Left ventricle myocardium inferior (tissue), 1 donor: ENCODE measurements around the gene CCM2. TPM values are rescaled to one million over a fixed set of nuclear protein-coding genes. Genes with fewer than 3 reads are reported as not detected.

Experiments used
- DNase-seq: peaks from one replicate; pipeline ENCODE4 v3.0.0-alpha.2; 2020
- H3K27ac ChIP-seq: fragments of 200-600 bp; replicated peaks from 2 replicates; pipeline ENCODE4 v1.8.0; 2021
- H3K27me3 ChIP-seq: fragments of 200-600 bp; 2 replicates; pipeline ENCODE4 v1.8.0; 2021; ENCODE audit warnings: low read depth
- H3K36me3 ChIP-seq: fragments of 200-600 bp; 2 replicates; pipeline ENCODE4 v1.8.0; 2021
- H3K4me1 ChIP-seq: fragments of 200-600 bp; 2 replicates; pipeline ENCODE4 v1.8.0; 2021
- H3K4me3 ChIP-seq: fragments of 200-600 bp; 2 replicates; pipeline ENCODE4 v1.8.0; 2021; ENCODE audit warnings: mild to moderate bottlenecking, moderate library complexity
- H3K9me3 ChIP-seq: fragments of 200-600 bp; replicated peaks from 2 replicates; pipeline ENCODE4 v1.8.0; 2021
- intact Hi-C: fragments of 100-400 bp; cut with micrococcal nuclease; formaldehyde crosslinking; loops from one replicate; pipeline ENCODE4 v1.11.0; 2022
- total RNA-seq: library from RNA; stranded (reverse); fragmentation: NEBNext Ultra II Directional; extraction: Animal tissue kit (Norgen Biotek cat#: 25700); gene quantifications from one replicate; pipeline ENCODE4 v1.2.1, GENCODE V29; 2021
- TF ChIP-seq, protein P1 (sequence below): fragments of 200-600 bp; IDR thresholded peaks from 2 replicates; pipeline ENCODE4 v1.8.0; 2021; ENCODE audit warnings: antibody characterized with exemption, mild to moderate bottlenecking, borderline replicate concordance
- donor health status: DM: no; HTN: yes; CAD: no; lungs with severe emphysema.

CCM2 gene
- total RNA-seq, 1 donor from 2014 or later: 24.5 TPM

DNA sequence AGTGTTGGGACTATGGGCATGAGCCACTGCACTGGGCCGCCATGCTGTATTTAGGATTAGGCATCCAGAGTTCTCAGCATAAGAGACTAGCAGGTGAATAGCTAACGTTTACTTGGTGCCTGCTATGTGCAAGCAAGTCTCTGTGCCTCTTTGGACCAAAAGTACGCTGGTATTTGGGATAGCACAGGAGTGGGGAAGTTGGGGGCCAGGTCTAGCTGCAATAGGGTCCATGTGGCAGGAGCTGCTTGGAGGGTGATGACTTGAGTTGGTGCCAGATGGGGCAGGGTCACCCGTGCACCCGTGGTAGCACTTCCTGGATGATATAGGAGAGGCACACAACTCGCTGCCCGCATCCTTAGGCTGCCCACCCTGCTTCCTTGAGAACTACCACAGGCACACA is 66.4 kb downstream of the CCM2 start:
- H3K27ac ChIP-seq: no peak overlapping the region
- intact Hi-C loops: no loop called here
- H3K4me3 ChIP-seq: no peak overlapping the region
- no peaks in the 10 kb centered on the region for H3K27me3 ChIP-seq
- H3K4me1 ChIP-seq: peaks cover 13% of the 10 kb centered on the region
- peaks cover 71% of the 10 kb centered on the region for H3K36me3 ChIP-seq
- no peaks in the 10 kb centered on the region for H3K9me3 ChIP-seq
- TF ChIP-seq, protein P1, sequence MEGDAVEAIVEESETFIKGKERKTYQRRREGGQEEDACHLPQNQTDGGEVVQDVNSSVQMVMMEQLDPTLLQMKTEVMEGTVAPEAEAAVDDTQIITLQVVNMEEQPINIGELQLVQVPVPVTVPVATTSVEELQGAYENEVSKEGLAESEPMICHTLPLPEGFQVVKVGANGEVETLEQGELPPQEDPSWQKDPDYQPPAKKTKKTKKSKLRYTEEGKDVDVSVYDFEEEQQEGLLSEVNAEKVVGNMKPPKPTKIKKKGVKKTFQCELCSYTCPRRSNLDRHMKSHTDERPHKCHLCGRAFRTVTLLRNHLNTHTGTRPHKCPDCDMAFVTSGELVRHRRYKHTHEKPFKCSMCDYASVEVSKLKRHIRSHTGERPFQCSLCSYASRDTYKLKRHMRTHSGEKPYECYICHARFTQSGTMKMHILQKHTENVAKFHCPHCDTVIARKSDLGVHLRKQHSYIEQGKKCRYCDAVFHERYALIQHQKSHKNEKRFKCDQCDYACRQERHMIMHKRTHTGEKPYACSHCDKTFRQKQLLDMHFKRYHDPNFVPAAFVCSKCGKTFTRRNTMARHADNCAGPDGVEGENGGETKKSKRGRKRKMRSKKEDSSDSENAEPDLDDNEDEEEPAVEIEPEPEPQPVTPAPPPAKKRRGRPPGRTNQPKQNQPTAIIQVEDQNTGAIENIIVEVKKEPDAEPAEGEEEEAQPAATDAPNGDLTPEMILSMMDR: no peak
- no peak for DNase-seq

DNA sequence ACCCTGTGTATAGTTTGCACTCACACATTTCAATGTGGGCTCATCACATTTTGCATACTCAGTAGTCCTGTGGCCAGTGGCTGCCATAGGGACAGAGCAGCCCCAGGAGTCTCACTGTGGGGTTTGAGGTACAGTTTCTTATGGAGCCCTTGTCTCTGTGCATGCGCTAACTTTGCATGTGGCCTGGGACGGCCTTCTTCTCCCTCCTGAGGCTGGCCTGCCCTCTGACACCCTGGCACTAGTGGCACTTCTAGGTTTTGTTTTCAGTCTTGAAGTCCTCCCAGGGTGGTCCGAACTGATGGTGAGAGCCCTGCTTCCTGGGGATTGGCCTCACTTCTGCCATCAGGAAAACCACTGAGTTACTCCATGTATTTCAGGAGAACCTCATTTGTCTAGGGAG is 67.6 kb downstream of the CCM2 start:
- H3K27ac ChIP-seq: no peak overlapping the region
- TF ChIP-seq, protein P1: no peak
- intact Hi-C loops: no loop called here
- no peak for DNase-seq
- H3K4me3 ChIP-seq: no peak overlapping the region
- H3K27me3 ChIP-seq: no peaks in the 10 kb centered on the region
- peaks cover 13% of the 10 kb centered on the region for H3K4me1 ChIP-seq
- H3K36me3 ChIP-seq: peaks cover 83% of the 10 kb centered on the region
- H3K9me3 ChIP-seq: no peaks in the 10 kb centered on the region

DNA sequence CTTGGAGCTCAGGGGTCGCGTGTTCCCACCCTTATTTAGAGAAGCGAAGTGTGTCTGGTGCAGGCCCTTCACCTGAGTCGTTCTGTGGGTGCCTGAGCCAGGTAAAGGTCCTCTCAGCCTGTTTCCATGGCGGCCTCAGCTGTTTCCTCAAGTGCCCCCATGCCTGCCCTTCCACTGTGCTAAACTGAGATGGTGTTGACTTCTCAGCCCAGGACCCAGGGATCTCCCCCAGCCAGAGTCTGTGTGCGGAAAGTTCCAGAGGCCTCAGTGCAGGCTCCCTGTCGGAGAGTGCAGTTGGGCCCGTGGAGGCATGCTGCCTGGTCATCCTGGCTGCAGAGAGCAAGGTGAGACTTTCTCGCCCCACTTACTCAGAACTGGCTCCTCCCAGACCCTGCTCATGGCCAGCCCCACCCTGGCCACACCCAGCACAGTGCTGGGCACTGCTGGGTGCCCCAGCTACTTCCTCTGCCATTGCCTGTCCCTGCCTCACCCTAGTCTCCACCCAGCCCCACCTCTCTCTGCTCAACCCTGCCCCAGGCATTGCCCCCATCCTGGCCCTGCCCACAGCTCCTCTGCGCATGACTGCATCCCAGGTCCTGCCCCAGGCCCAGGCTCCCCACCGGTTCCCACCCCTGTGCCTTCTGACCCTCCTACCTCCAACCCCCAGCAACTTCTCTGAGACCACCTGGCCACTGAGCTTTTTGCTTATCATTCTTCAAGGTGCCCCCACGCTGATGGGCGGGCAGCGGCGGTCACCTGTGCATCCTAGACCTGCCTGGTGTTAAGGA is 68.4 kb downstream of the CCM2 start:
- no peak overlapping the region for H3K4me3 ChIP-seq
- H3K4me1 ChIP-seq: peaks cover 18% of the 10 kb centered on the region
- H3K27me3 ChIP-seq: no peaks in the 10 kb centered on the region
- no peak overlapping the region for H3K27ac ChIP-seq
- no peaks in the 10 kb centered on the region for H3K9me3 ChIP-seq
- peaks cover 91% of the 10 kb centered on the region for H3K36me3 ChIP-seq
- no peak for DNase-seq
- intact Hi-C loops: no loop called here
- TF ChIP-seq, protein P1: no peak

DNA sequence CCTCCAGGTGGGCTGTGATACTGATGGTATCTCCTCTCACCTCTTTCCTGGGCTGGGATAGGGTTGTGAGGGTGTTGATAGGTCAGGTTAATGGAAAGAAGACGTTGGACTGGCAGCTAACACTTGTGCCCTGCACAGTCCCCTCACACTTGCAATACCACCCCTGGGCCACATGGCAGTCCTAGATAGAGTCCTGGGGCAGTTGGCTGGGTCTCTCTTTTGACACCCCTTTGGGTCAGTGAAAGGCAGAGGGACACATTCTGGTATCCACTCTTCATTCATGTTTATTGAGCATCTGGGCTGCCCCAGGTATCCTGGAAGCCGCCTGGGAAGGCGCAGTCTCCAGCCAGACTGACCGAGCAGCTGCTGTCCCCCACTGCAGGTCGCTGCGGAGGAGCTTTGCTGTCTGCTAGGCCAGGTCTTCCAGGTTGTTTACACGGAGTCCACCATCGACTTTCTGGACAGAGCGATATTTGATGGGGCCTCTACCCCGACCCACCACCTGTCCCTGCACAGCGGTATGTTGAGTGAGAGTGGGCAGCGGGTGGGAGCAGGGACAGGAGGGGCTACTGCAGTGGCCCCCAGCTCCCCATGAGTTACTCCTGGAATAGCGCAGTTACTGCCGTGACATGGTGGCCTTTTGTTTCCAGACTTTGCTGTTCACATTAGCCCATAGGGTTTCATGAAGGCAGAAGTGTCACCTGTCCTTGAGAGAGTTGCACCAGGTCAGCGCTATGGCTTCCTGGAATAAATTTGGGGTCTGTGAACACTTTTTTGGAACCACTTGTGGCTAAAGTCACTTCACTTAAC is 69.6 kb downstream of the CCM2 start:
- peaks cover 93% of the 10 kb centered on the region for H3K36me3 ChIP-seq
- TF ChIP-seq, protein P1: no peak
- DNase-seq: no peak
- H3K4me3 ChIP-seq: no peak overlapping the region
- H3K4me1 ChIP-seq: peaks cover 27% of the 10 kb centered on the region
- no peak overlapping the region for H3K27ac ChIP-seq
- no peaks in the 10 kb centered on the region for H3K9me3 ChIP-seq
- intact Hi-C loops: no loop called here
- H3K27me3 ChIP-seq: no peaks in the 10 kb centered on the region

DNA sequence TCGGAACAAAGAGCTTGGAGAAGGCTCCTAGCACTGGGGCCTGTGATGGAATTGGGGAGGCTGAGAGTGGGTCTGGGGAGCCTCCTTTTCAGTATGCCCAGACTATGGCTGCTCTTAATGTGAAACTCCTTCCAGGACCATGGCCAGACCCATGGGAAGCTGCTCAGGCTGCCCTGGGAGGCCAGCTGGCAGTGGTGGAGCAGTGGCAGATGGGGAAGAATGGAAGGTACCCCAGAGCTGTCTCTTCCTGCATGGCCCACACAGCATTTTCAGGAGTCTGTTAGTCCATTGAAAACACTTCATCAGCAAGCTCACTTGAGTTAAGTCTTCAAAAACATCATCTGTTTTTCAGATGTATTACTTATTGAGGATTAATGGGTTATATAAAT is 70.2 kb downstream of the CCM2 start:
- peaks cover 95% of the 10 kb centered on the region for H3K36me3 ChIP-seq
- intact Hi-C loops: no loop called here

More for the DNA sequence above, 70.2 kb downstream of the CCM2 start:
- Histone ChIP-seq H3K27ac (no peak overlapping the region), H3K27me3 (no peaks in the 10 kb centered on the region), H3K9me3 (no peaks in the 10 kb centered on the region), H3K4me1 (peaks cover 21% of the 10 kb centered on the region), H3K4me3 (no peak overlapping the region)
- TF ChIP-seq, protein P1: no peak
- DNase-seq: no peak
